ENCODE measurements around the gene HSFX3.

DNA sequence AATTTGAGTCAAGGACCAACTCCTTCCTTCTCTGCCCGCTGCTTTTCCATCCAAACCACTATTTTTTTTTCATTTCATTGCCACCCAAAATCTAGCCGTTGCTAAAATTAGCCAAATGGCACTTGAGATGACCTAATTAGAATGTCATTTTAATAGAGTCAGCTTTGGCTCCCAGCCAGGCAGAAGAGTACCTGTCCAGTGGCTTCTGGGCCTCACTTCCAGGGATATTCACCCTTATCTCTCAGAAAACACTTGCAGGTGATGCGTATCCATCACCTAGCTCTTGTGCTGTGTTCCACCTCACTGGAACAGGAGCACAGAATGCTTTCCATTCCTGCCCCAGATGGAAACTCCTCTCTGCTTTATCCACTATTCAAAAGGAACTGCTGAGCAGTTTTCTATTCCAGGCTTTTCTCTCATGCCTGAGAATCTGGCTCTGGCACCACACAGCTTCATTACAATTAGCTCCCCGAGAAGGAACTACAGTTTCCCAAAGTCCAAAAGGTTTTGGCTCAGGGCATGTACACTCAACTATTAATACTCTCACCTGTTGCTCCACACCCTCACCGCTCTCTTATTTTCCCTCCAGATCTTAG is 19.1 kb upstream of the HSFX3 start:
- TF ChIP-seq, protein P1, sequence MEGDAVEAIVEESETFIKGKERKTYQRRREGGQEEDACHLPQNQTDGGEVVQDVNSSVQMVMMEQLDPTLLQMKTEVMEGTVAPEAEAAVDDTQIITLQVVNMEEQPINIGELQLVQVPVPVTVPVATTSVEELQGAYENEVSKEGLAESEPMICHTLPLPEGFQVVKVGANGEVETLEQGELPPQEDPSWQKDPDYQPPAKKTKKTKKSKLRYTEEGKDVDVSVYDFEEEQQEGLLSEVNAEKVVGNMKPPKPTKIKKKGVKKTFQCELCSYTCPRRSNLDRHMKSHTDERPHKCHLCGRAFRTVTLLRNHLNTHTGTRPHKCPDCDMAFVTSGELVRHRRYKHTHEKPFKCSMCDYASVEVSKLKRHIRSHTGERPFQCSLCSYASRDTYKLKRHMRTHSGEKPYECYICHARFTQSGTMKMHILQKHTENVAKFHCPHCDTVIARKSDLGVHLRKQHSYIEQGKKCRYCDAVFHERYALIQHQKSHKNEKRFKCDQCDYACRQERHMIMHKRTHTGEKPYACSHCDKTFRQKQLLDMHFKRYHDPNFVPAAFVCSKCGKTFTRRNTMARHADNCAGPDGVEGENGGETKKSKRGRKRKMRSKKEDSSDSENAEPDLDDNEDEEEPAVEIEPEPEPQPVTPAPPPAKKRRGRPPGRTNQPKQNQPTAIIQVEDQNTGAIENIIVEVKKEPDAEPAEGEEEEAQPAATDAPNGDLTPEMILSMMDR (IDR thresholded peaks at IDR 0.05) = no peak
- no peak for TF ChIP-seq EZH2 (IDR thresholded peaks at IDR 0.05; ENCODE audit: borderline replicate concordance, insufficient read depth, low read depth, low read length, poor library complexity, severe bottlenecking)
